ENCODE measurements around the gene ARHGAP22. TPM values are rescaled to one million over a fixed set of nuclear protein-coding genes. Genes with fewer than 3 reads are reported as not detected.

The ARHGAP22 gene
- total RNA-seq, 2 experiments from 2014 or later, result 0.25 TPM; not detected in 1

DNA sequence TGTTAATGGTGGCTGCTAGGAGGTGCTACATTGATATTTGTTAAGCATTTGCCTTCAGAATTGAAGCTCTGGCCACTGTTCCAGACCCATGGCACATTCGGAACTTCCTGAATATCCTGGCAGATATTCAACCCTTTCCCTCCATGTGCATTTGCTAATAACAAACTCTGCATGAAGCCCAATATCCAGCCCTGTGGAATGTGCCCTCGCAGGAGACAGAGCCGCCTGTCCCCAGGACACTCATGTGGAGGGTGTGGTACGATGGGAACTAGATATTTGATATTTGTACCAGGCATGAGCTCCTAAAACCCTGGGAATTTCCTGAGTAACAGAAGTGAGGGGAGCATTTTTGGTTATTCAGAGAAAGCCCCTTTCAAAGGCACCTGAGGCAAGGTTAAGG, 21.6 kb upstream of the ARHGAP22 start:
- no peaks in the 10 kb centered on the region for H3K9me3 Mint-ChIP-seq
- H3K27ac Mint-ChIP-seq, result no peak overlapping the region
- H3K27me3 Mint-ChIP-seq, result peaks cover 7% of the 10 kb centered on the region
- CTCF ChIA-PET, result interaction anchor here (0.7 to 4.0 kb wide), 2 partner anchors 19 to 31 kb away, joined by 3 to 26 read pairs; no protein-coding TSS in a partner anchor
- no peak overlapping the region for H3K4me3 Mint-ChIP-seq
- DNase-seq, result no peak
- POLR2A ChIA-PET, result no interaction called here
- no peaks in the 10 kb centered on the region for H3K36me3 Mint-ChIP-seq (ENCODE audit: low read depth)
- no peaks in the 10 kb centered on the region for H3K4me1 Mint-ChIP-seq

DNA sequence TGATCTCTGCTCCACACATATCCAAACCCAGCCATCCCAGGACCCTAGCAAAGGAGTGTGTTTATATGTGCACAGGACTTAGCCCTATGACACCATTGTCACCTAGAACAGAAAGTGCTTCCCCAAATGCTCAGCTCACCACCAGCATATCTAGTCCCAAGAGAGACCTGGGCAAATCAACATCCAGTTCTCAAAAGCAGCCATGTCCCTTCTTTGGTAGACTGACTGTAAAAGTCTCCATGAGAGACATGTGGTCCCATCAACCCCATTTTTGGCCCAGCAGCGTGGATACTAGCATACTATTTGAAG, 20.9 kb upstream of the ARHGAP22 start:
- CTCF ChIA-PET, result interaction anchor here (4.0 kb wide), 1 partner anchor 31 kb away, joined by 26 read pairs; no protein-coding TSS in a partner anchor
- Mint-ChIP-seq H3K4me3 (no peak overlapping the region), H3K36me3 (ENCODE audit: low read depth) (no peaks in the 10 kb centered on the region), H3K27me3 (peaks cover 7% of the 10 kb centered on the region), H3K4me1 (no peaks in the 10 kb centered on the region), H3K27ac (no peak overlapping the region), H3K9me3 (no peaks in the 10 kb centered on the region)
- DNase-seq, result no peak
- POLR2A ChIA-PET, result no interaction called here

DNA sequence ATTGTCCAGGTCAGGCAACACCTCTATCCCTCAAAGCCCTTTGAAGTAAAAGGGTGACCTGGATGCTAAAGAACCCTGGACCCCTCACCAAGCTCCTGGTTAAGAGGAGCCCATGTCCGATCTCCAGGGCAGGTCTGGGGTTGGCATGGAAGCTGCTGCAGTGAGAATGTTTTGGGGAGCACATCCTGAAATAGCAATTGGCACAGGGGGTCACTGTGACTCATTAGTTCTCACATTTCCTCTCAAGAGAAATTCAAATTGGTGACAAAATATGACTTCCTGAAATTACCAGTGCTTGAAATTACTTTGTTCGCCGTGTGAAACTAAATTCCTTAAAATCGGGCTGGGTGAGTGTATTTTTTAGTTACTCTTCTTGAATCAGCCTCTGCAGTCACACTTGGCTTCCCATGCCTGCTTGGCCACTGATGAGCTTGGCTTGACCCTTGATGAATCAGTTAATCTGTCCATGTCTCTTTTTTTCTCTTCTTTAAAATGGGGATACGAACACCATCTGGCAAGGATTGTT, 18.8 kb upstream of the ARHGAP22 start:
- Mint-ChIP-seq H3K27me3 (peaks cover 19% of the 10 kb centered on the region), H3K4me3 (no peak overlapping the region), H3K9me3 (no peaks in the 10 kb centered on the region), H3K36me3 (ENCODE audit: low read depth) (no peaks in the 10 kb centered on the region), H3K27ac (no peak overlapping the region), H3K4me1 (no peaks in the 10 kb centered on the region)
- ChIA-PET POLR2A (interaction anchor here (1.0 to 1.1 kb wide), 2 partner anchors 10 to 11 kb away, joined by 3 to 6 read pairs; no protein-coding TSS in a partner anchor), CTCF (interaction anchor here (1.6 to 4.0 kb wide), 2 partner anchors 9 to 33 kb away, joined by 6 to 26 read pairs; no protein-coding TSS in a partner anchor)
- no peak for DNase-seq

DNA sequence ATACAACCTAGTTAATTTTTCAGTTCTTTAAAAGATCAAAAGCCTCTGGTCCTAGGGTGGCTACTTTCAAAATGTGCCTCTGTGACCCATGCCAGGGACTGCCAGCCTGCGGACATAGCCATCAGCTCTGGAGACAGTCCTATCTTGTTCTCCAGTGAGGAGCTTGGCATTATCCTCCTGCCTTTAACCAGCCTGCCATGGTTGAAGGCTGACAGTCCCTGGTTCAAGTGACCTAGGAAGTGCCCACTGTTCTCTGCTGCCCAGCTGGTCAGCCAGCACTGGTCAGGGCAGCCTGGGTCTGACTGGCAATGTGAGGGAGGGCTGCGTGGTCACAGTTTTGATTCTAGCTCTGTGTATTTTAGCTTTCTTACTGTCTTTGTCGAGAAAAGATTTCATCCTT, 18.1 kb upstream of the ARHGAP22 start:
- no peak overlapping the region for H3K27ac Mint-ChIP-seq
- H3K36me3 Mint-ChIP-seq (ENCODE audit: low read depth), result no peaks in the 10 kb centered on the region
- ChIA-PET CTCF (interaction anchor here (1.6 to 4.0 kb wide), 3 partner anchors 8 to 34 kb away, joined by 4 to 26 read pairs (median 6); no protein-coding TSS in a partner anchor), POLR2A (interaction anchor here (1.1 kb wide), 1 partner anchor 10 kb away, joined by 3 read pairs; no protein-coding TSS in a partner anchor)
- DNase-seq, result no peak
- no peaks in the 10 kb centered on the region for H3K9me3 Mint-ChIP-seq
- no peaks in the 10 kb centered on the region for H3K4me1 Mint-ChIP-seq
- no peak overlapping the region for H3K4me3 Mint-ChIP-seq
- H3K27me3 Mint-ChIP-seq, result peaks cover 25% of the 10 kb centered on the region

DNA sequence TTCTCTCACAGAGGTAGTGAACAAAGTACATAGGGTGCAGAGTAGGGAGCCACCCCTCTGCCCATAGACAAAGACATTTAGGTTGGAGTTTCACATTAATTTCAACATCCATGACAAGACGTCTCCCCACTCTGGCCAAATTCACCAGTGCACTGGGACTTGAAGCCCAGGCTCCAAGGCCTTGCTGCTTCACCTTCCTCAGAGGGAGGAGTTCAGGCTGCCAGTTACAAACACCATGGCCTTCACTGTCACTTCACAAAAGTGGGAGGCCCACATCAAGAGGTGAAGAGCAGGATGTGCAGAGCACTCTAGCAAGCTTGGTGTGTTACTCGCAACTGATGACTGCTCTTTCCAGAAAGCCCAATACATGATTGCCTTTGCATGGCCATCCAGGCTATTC, 15.8 kb upstream of the ARHGAP22 start:
- ChIA-PET CTCF (interaction anchor here (1.8 to 2.1 kb wide), 2 partner anchors 12 to 36 kb away, joined by 6 to 7 read pairs; no protein-coding TSS in a partner anchor), POLR2A (no interaction called here)
- H3K36me3 Mint-ChIP-seq (ENCODE audit: low read depth), result no peaks in the 10 kb centered on the region
- H3K4me3 Mint-ChIP-seq, result no peak overlapping the region
- DNase-seq, result no peak
- no peaks in the 10 kb centered on the region for H3K9me3 Mint-ChIP-seq
- no peak overlapping the region for H3K27ac Mint-ChIP-seq
- H3K27me3 Mint-ChIP-seq, result peaks cover 31% of the 10 kb centered on the region
- H3K4me1 Mint-ChIP-seq, result no peaks in the 10 kb centered on the region

DNA sequence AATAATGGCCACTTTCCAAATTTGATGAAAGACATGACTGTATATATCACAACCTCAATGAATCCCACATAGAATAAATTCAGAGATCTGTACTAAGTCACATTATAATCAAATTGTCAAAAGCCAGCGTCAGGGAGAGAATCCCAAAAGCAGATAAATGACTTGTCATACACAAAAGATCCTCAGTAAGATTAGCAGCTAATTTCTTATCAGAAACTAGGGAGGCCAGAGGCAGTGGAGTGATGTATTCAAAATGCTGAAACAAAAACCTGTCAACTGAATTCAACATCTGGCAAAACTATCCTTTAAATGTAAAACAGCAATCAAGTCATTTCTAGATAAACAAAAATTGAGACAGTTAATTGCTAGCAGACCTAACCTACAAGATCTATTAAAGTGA, 11.6 kb upstream of the ARHGAP22 start:
- Mint-ChIP-seq H3K36me3 (ENCODE audit: low read depth) (no peaks in the 10 kb centered on the region), H3K27me3 (peaks cover 43% of the 10 kb centered on the region), H3K9me3 (no peaks in the 10 kb centered on the region), H3K4me3 (no peak overlapping the region), H3K27ac (no peak overlapping the region), H3K4me1 (peaks cover 4% of the 10 kb centered on the region)
- CTCF ChIA-PET, result interaction anchor here (1.1 to 1.3 kb wide), 2 partner anchors 8 to 40 kb away, joined by 3 to 4 read pairs; no protein-coding TSS in a partner anchor
- no peak for DNase-seq
- POLR2A ChIA-PET, result no interaction called here

DNA sequence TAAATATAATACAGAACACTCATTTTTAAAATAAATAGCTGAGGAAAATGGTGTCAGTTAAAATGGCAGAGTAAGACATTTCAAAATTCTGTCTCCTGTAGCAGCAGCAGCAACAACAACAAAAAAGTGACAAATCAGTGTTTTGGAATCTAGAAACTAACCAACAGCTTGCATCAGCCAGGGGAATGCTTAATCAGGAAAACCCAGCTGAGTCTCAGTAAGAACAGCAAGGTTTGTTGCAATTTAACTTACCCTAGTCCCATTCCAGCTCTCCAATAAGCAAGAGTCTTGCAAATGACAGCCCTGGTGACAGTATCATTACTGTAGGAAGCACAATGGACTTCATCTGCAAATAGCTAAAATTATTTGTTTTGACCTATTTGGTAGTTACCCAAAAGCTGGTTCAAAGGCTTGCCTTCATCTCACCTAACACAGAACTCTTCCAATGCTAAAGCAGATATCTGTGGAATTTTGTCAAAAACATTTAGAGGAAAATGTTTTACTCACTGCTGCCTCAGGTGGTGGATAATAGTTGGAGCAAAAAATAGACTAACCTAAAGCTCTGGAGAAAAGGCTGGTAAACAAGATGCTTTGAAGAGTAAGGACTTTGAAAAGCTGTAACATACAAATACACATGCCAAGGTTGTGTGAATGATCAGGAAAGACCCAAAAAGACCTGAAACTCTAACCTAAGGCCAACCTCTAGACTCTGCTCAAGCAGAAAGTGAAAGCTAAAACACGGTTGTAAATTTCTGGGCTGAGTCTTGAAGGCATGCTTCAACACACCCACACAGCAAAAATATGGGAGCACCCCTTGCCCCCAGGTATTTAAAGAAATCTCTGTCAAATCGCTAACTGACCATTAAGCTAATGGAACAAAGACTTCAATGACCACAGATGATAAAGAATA, 9.9 kb upstream of the ARHGAP22 start:
- no peak for DNase-seq
- ChIA-PET CTCF (interaction anchor here (0.8 to 2.1 kb wide), 11 partner anchors 8 to 92 kb away, joined by 3 to 23 read pairs (median 4); no protein-coding TSS in a partner anchor), POLR2A (no interaction called here)
- Mint-ChIP-seq H3K36me3 (ENCODE audit: low read depth) (no peaks in the 10 kb centered on the region), H3K27me3 (peaks cover 39% of the 10 kb centered on the region), H3K27ac (no peak overlapping the region), H3K9me3 (no peaks in the 10 kb centered on the region), H3K4me1 (peaks cover 4% of the 10 kb centered on the region), H3K4me3 (no peak overlapping the region)

DNA sequence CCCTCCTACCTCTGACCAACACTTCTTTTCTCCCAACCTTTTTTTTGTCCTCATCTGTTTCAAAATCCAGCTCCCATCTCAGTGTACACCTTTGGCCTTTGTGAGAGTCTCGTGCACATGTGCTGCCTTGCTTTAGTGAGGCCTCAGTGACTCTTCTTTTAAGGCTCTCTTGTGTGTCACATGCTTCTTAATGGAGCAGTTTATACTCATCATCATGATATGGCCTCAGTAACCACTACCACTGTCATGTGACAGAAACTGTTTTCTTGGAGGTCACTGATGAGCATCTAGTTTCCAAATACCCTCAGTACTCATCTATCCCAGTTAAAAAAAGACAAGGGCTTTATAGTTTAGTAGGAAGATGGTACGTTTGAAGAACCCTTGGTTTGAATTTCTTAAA, 8.1 kb upstream of the ARHGAP22 start:
- POLR2A ChIA-PET, result no interaction called here
- no peak for DNase-seq
- Mint-ChIP-seq H3K27me3 (peaks cover 22% of the 10 kb centered on the region), H3K9me3 (no peaks in the 10 kb centered on the region), H3K27ac (no peak overlapping the region), H3K4me3 (no peak overlapping the region), H3K4me1 (peaks cover 4% of the 10 kb centered on the region), H3K36me3 (ENCODE audit: low read depth) (no peaks in the 10 kb centered on the region)
- CTCF ChIA-PET, result interaction anchor here (0.9 kb wide), 1 partner anchor 44 kb away, joined by 5 read pairs; no protein-coding TSS in a partner anchor

DNA sequence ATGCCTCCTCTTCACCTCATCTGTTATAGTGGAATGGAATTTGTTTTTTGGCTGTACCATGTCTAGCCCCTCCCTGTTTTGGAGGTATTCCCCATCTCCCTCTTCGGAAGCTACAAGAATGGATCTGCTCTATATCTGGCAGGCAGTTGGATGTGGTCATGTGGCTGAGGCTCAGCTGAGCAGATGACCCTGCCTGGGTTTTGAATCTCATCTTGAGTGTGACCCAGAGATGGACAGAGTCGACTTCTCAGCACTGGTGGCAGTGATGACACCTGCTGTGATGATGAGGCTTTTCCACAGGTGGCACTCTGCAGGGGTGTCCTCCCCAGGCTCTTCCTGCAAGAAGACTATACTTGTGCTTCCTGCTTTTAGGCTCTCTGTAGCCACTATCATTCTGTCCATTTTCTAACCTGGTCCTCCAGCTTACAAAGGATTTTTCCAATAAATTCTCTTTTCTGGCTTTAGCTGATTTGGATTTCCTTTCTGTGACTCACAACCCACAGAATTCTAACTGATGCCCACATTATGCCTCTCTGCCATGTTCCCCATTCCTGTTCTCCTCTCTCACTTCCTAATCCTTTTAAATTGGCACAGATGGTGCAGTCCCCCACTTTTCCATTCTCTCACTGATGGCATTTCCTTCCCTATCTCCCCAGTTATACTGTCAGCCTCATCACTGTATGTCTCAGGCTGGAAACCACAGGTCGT, 7.5 kb upstream of the ARHGAP22 start:
- Mint-ChIP-seq H3K9me3 (no peaks in the 10 kb centered on the region), H3K27me3 (peaks cover 20% of the 10 kb centered on the region), H3K4me3 (no peak overlapping the region), H3K36me3 (ENCODE audit: low read depth) (no peaks in the 10 kb centered on the region), H3K4me1 (peaks cover 4% of the 10 kb centered on the region), H3K27ac (no peak overlapping the region)
- no peak for DNase-seq
- CTCF ChIA-PET, result interaction anchor here (0.9 kb wide), 1 partner anchor 44 kb away, joined by 5 read pairs; no protein-coding TSS in a partner anchor
- POLR2A ChIA-PET, result no interaction called here

DNA sequence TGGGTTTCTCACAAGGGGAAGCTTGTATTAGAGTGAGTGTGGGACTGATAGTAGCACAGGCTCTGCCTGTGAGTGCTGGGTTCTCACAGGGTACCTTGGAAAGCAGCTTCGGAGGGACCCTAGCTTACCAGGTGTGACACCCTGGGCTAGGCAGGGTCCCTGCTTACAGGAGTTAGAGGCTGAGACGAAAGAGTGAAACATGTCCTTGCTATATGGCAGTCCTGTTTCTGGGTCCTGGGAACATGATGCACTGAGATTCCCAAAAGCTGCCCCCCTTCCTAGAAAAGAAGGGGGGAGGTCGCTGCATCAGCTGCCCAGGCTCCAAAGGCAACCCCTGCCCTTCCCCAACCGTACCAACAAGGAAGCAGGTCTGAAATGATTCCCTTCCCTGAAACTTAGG, 6.3 kb upstream of the ARHGAP22 start:
- Mint-ChIP-seq H3K4me1 (peaks cover 6% of the 10 kb centered on the region), H3K27me3 (peaks cover 22% of the 10 kb centered on the region), H3K27ac (no peak overlapping the region), H3K36me3 (ENCODE audit: low read depth) (no peaks in the 10 kb centered on the region), H3K9me3 (no peaks in the 10 kb centered on the region), H3K4me3 (no peak overlapping the region)
- ChIA-PET POLR2A (no interaction called here), CTCF (interaction anchor here (7.2 kb wide), 1 partner anchor 46 kb away, joined by 125 read pairs; no protein-coding TSS in a partner anchor)
- DNase-seq, result no peak

DNA sequence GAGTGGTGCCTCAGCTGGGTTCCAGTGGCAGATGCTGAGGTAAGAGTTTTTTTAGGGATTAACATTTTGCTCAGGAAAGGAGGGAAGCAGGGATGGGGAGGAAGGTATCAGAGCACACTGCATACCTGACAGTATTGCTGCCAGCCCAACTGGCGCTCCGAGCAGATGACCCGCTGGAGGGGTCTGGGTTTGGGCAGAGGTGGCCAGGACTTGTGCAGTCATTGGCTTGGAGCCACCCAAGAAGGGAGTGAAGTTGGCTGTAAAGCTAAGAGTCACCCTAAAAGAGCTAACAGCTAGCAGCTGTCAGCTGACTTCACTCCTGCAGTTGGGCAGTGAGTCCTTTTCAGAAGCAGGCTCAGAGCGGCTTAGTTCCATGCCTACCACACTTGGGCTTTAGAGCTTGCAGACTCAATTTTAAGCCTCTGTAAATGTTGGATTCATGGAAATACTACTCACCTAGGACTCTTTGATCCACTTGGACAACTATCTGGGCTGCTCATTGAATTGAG, 5.8 kb upstream of the ARHGAP22 start:
- POLR2A ChIA-PET, result no interaction called here
- no peaks in the 10 kb centered on the region for H3K36me3 Mint-ChIP-seq (ENCODE audit: low read depth)
- CTCF ChIA-PET, result interaction anchor here (7.2 kb wide), 1 partner anchor 47 kb away, joined by 125 read pairs; no protein-coding TSS in a partner anchor

DNA sequence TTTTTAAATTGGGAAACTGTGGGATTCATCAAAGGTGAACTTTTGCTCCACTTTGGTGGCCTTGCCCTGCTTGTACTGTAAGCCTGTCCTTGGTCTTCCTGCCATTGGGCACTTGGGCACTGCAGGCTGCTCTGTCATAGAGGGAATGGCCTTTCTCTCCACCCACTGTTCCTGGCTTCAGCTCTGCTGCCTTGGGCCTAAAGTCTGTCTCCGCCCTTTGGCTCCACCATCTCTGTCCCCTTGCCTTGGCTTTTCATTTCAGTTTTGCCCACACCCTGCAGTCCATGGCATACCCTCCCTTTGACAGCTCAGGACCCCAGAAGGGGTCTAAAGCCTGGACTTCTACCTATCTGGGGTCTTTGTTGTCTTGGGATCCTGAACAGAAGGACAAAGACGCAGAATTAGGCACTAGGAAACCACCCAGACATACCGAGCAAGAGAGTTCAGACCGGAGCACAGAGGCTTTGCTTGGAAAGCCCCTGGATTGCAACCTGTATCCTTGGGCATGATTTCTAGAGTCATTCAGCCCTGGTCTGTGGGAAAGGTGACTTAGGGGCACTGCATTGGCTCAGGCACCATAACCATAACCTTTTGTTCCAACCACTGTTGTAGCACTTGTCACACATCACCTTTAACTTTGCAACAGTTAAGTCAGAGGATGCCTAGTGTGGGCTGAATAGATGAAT, 5.2 kb upstream of the ARHGAP22 start:
- Mint-ChIP-seq H3K27me3 (peaks cover 27% of the 10 kb centered on the region), H3K4me1 (peaks cover 9% of the 10 kb centered on the region), H3K27ac (no peak overlapping the region), H3K36me3 (ENCODE audit: low read depth) (no peaks in the 10 kb centered on the region), H3K9me3 (no peaks in the 10 kb centered on the region), H3K4me3 (no peak overlapping the region)
- no peak for DNase-seq
- ChIA-PET POLR2A (no interaction called here), CTCF (interaction anchor here (7.2 kb wide), 1 partner anchor 47 kb away, joined by 125 read pairs; no protein-coding TSS in a partner anchor)

More for the DNA sequence above, 5.8 kb upstream of the ARHGAP22 start:
- Mint-ChIP-seq H3K9me3 (no peaks in the 10 kb centered on the region), H3K4me1 (peaks cover 6% of the 10 kb centered on the region), H3K27ac (no peak overlapping the region), H3K27me3 (peaks cover 24% of the 10 kb centered on the region), H3K4me3 (no peak overlapping the region)
- DNase-seq, result no peak

All from activated CD4-positive, alpha-beta memory T cell treated with anti-CD3 and anti-CD28 coated beads, Interleukin-2, amount 10 ng/mL, durations not matched to agents 7 days and 5 days (primary cell).